RWPE2 (cell line): Measurements from ENCODE around the gene COLEC12.

Experiments
- ATAC-seq: fragments of 200-7000 bp; cut with Tn5 transposase; 3 replicates; pipeline ENCODE4 v1.9.1; 2021; ENCODE audit warnings: low read depth
- DNase-seq: peaks from one replicate; pipeline ENCODE4 v3.0.0-alpha.2; 2020; ENCODE audit warnings: low spot score
- H3K27ac ChIP-seq: fragments of 450-650 bp; 2 replicates; pipeline ENCODE4 v1.5.1; 2017; ENCODE audit warnings: mild to moderate bottlenecking; ENCODE audit not compliant: poor library complexity, severe bottlenecking
- H3K27me3 ChIP-seq: fragments of 250-450 bp; sonication (Bioruptor Pico); 2 replicates; pipeline ENCODE4 v1.5.1; 2021; ENCODE audit warnings: mild to moderate bottlenecking, moderate library complexity; ENCODE audit not compliant: insufficient read depth, poor library complexity, severe bottlenecking
- H3K36me3 ChIP-seq: fragments of 250-450 bp; sonication (Bioruptor Pico); 2 replicates; pipeline ENCODE4 v1.5.1; 2020; ENCODE audit warnings: low read depth, mild to moderate bottlenecking, moderate library complexity
- H3K4me1 ChIP-seq: fragments of 250-450 bp; sonication (Bioruptor Pico); 2 replicates; pipeline ENCODE4 v1.5.1; 2021; ENCODE audit warnings: mild to moderate bottlenecking, moderate library complexity; ENCODE audit not compliant: insufficient read depth, poor library complexity, severe bottlenecking
- H3K4me3 ChIP-seq: fragments of 250-450 bp; sonication (Bioruptor Pico); 2 replicates; pipeline ENCODE4 v1.5.1; 2021; ENCODE audit warnings: mild to moderate bottlenecking, moderate library complexity; ENCODE audit not compliant: severe bottlenecking
- H3K9me3 ChIP-seq: fragments of 250-450 bp; sonication (Bioruptor Pico); 2 replicates; pipeline ENCODE4 v1.5.1; 2021; ENCODE audit warnings: mild to moderate bottlenecking, moderate library complexity; ENCODE audit not compliant: severe bottlenecking
- CTCF ChIP-seq: fragments of 450-650 bp; IDR thresholded peaks from one replicate; pipeline ENCODE4 v1.5.1; 2017; ENCODE audit warnings: mild to moderate bottlenecking, moderate library complexity; ENCODE audit not compliant: poor library complexity, severe bottlenecking

Gene COLEC12

DNA sequence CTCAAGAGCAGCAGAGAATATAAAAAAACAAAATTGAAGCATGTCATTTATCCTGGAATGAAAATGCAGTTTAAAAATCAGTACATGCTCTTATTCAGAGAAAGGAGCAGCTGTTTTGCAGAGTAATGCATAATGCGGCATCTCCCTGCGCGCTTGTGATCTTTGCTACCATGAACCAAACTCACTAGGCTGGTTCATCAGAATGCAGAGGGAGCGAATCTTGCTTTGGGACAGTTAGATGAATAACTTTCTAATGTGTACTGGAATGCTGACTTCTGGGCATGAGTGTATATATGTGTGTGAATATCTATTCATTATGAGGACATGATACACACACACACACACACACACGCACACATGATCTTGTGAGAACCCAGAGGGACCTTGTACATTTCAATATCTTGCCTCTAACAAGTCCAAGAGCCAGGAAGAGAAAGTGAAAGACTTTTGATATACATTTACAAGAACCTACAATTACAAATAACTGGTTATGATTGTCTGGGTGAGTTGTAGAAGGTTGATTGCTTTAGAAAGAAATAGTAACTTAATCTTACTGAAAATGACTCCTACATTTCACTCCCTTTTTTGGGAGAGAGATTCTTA is 178.5 kb downstream of the COLEC12 start:
- DNase-seq, result no peak
- no peak overlapping the region for H3K27ac ChIP-seq
- TF ChIP-seq CTCF, result no peak
- no peaks in the 10 kb centered on the region for H3K36me3 ChIP-seq
- no peak for ATAC-seq
- no peaks in the 10 kb centered on the region for H3K27me3 ChIP-seq
- H3K9me3 ChIP-seq, result no peaks in the 10 kb centered on the region
- H3K4me3 ChIP-seq, result no peak overlapping the region
- no peaks in the 10 kb centered on the region for H3K4me1 ChIP-seq

GRCh38 chr18:320155-320554 is 180.3 kb downstream of the COLEC12 start:
- H3K4me3 ChIP-seq, result no peak overlapping the region
- ATAC-seq (no peak), DNase-seq (no peak)
- H3K4me1 ChIP-seq, result no peaks in the 10 kb centered on the region
- no peaks in the 10 kb centered on the region for H3K9me3 ChIP-seq
- no peaks in the 10 kb centered on the region for H3K36me3 ChIP-seq
- TF ChIP-seq CTCF, result no peak
- no peak overlapping the region for H3K27ac ChIP-seq
- H3K27me3 ChIP-seq, result no peaks in the 10 kb centered on the region

DNA sequence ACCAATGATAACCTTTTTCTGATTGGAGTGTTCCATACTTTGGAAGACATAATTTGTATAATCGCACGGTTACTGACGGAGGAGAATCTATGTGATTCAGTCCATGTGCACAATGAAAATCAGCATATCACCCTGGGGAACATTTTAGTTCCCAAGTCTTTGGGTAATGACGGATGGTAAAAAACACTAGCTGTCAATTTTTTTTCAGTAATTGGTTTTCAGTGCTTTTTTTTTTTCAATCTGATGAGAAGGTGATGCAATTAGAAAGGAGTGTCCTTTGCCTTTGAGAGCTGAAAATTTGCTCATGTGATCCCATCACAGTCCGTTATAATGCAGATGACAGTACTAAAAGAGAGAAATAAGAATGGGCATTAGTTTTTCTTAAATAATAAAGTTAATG is 180.8 kb downstream of the COLEC12 start:
- DNase-seq (no peak), ATAC-seq (no peak)
- Histone ChIP-seq H3K4me1 (no peaks in the 10 kb centered on the region), H3K4me3 (no peak overlapping the region), H3K36me3 (no peaks in the 10 kb centered on the region), H3K27me3 (no peaks in the 10 kb centered on the region), H3K27ac (no peak overlapping the region), H3K9me3 (no peaks in the 10 kb centered on the region)
- TF ChIP-seq CTCF, result no peak

DNA sequence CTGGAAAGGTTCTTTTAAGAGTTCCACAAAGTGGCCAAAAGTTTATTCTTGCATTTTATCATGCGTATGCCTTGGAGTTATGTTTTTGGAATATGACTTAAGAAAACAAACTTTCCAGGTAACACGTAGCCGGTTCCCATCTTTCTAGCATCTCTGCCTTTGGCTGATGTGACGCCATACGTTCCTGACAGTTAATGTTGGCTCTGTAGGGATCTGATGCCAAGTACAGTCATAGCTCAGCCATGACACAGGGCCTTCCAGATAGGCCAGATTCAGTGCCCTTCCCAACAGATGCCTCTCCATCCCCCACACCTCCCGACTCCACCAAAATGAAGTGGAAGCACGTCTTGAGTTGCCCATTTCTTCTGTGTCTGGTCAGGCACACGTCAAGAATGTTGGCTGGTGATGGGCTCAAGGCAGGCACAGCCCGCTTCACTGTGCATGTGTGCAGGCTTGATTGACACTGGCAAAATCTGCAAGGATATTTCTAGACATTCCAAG is 181.7 kb downstream of the COLEC12 start:
- ATAC-seq (no peak), DNase-seq (no peak)
- no peaks in the 10 kb centered on the region for H3K4me1 ChIP-seq
- no peaks in the 10 kb centered on the region for H3K36me3 ChIP-seq
- no peaks in the 10 kb centered on the region for H3K27me3 ChIP-seq
- H3K4me3 ChIP-seq, result no peak overlapping the region
- H3K9me3 ChIP-seq, result no peaks in the 10 kb centered on the region
- no peak for TF ChIP-seq CTCF
- H3K27ac ChIP-seq, result no peak overlapping the region

GRCh38 chr18:317618-318017 is 182.9 kb downstream of the COLEC12 start:
- no peak for DNase-seq
- no peaks in the 10 kb centered on the region for H3K27me3 ChIP-seq
- H3K36me3 ChIP-seq, result no peaks in the 10 kb centered on the region
- no peak for TF ChIP-seq CTCF
- H3K27ac ChIP-seq, result no peak overlapping the region
- H3K4me3 ChIP-seq, result no peak overlapping the region
- H3K9me3 ChIP-seq, result no peaks in the 10 kb centered on the region
- H3K4me1 ChIP-seq, result no peaks in the 10 kb centered on the region
- ATAC-seq, result no peak
